Mesendoderm (in vitro differentiated cells): Measurements from ENCODE around the gene RABGAP1L.
A peak's percentile ranks its signal among the peaks of the same experiment; 100 is the strongest.

Experiments
- DNase-seq: peaks from one replicate; pipeline ENCODE4 v3.0.0; 2013
- H2AK5ac ChIP-seq: 2 replicates; pipeline ENCODE4 v1.6.1; 2013; ENCODE audit warnings: low read length, inconsistent platforms
- H2BK120ac ChIP-seq: 2 replicates; pipeline ENCODE4 v1.6.1; 2013; ENCODE audit warnings: low read depth, mild to moderate bottlenecking, low read length, moderate library complexity, mixed read lengths
- H2BK15ac ChIP-seq: replicated peaks from 2 replicates; pipeline ENCODE4 v1.6.1; 2013; ENCODE audit warnings: low read depth, mild to moderate bottlenecking, moderate library complexity
- H2BK5ac ChIP-seq: 2 replicates; pipeline ENCODE4 v1.6.1; 2013; ENCODE audit warnings: low read length, inconsistent platforms
- H3K18ac ChIP-seq: 2 replicates; pipeline ENCODE4 v1.6.1; 2013; ENCODE audit warnings: mild to moderate bottlenecking, low read length, mixed read lengths
- H3K23ac ChIP-seq: one replicate; pipeline ENCODE4 v1.6.1; 2013; ENCODE audit warnings: low read length
- H3K27ac ChIP-seq: 2 replicates; pipeline ENCODE4 v1.5.1; 2013; ENCODE audit warnings: low read depth, mild to moderate bottlenecking, inconsistent platforms, low read length, moderate library complexity
- H3K27me3 ChIP-seq: 2 replicates; pipeline ENCODE4 v1.6.1; 2013; ENCODE audit warnings: low read length, control low read depth, mild to moderate bottlenecking, inconsistent platforms; ENCODE audit not compliant: insufficient read depth, poor library complexity
- H3K36me3 ChIP-seq: 2 replicates; pipeline ENCODE4 v1.6.1; 2013; ENCODE audit warnings: low read length, inconsistent platforms; ENCODE audit not compliant: control insufficient read depth, insufficient read depth
- H3K4ac ChIP-seq: one replicate; pipeline ENCODE4 v1.6.1; 2013; ENCODE audit warnings: low read depth, mild to moderate bottlenecking, low read length, moderate library complexity
- H3K4me1 ChIP-seq: 2 replicates; pipeline ENCODE4 v1.6.1; 2013; ENCODE audit warnings: low read depth, low read length, inconsistent platforms; ENCODE audit not compliant: control insufficient read depth
- H3K4me2 ChIP-seq: 2 replicates; pipeline ENCODE4 v1.6.1; 2013; ENCODE audit warnings: low read length
- H3K4me3 ChIP-seq: 2 replicates; pipeline ENCODE4 v1.5.1; 2013; ENCODE audit warnings: mild to moderate bottlenecking, low read length
- H3K56ac ChIP-seq: one replicate; pipeline ENCODE4 v1.6.1; 2013; ENCODE audit warnings: low read length
- H3K79me1 ChIP-seq: 2 replicates; pipeline ENCODE4 v1.6.1; 2013; ENCODE audit warnings: low read length, inconsistent platforms
- H3K79me2 ChIP-seq: 2 replicates; pipeline ENCODE4 v1.6.1; 2013; ENCODE audit warnings: mild to moderate bottlenecking, low read length; ENCODE audit not compliant: control insufficient read depth, insufficient read depth
- H3K9ac ChIP-seq: 2 replicates; pipeline ENCODE4 v1.6.1; 2013; ENCODE audit warnings: low read length, inconsistent platforms
- H4K5ac ChIP-seq: one replicate; pipeline ENCODE4 v1.6.1; 2013; ENCODE audit warnings: low read length
- H4K8ac ChIP-seq: one replicate; pipeline ENCODE4 v1.6.1; 2013; ENCODE audit warnings: low read depth, mild to moderate bottlenecking, control low read depth, low read length, moderate library complexity
- WGBS: extraction: QIAGEN DNeasy Blood & Tissue Kit; methylation state at CpG from one replicate; pipeline ENCODE4 v1.1.7; 2013; ENCODE audit warnings: low lambda C conversion rate, missing lambda C conversion rate; ENCODE audit not compliant: insufficient coverage; ENCODE audit errors: extremely low coverage; 5-methylcytosine and 5-hydroxymethylcytosine counted together

The RABGAP1L gene

GRCh38 chr1:174428033-174428432 lies 268.7 kb downstream of the RABGAP1L start:
- H3K23ac ChIP-seq = no peak overlapping the region
- no peak overlapping the region for H3K4me3 ChIP-seq
- H3K4me2 ChIP-seq = no peak overlapping the region
- no peaks in the 10 kb centered on the region for H3K79me2 ChIP-seq
- no peak overlapping the region for H4K8ac ChIP-seq
- no peak overlapping the region for H2AK5ac ChIP-seq
- peak; percentile 64 for DNase-seq
- no peaks in the 10 kb centered on the region for H3K79me1 ChIP-seq
- H3K36me3 ChIP-seq = no peaks in the 10 kb centered on the region
- no peak overlapping the region for H3K18ac ChIP-seq
- no peak overlapping the region for H3K27ac ChIP-seq
- no peak overlapping the region for H2BK5ac ChIP-seq
- H4K5ac ChIP-seq = no peak overlapping the region
- no peak overlapping the region for H3K9ac ChIP-seq
- no peaks in the 10 kb centered on the region for H3K4me1 ChIP-seq
- no CpG with 5 or more reads among the region's 3 CpGs for WGBS
- no peak overlapping the region for H2BK120ac ChIP-seq
- H3K4ac ChIP-seq = no peak overlapping the region
- no peak overlapping the region for H3K56ac ChIP-seq
- no peaks in the 10 kb centered on the region for H3K27me3 ChIP-seq
- no peak overlapping the region for H2BK15ac ChIP-seq

- no peaks in the 10 kb centered on the region for H3K4me1 ChIP-seq
- H4K8ac ChIP-seq = no peak overlapping the region
- H3K4ac ChIP-seq = no peak overlapping the region
- H3K9ac ChIP-seq = no peak overlapping the region
- H4K5ac ChIP-seq = no peak overlapping the region
- H3K18ac ChIP-seq = no peak overlapping the region
- no peaks in the 10 kb centered on the region for H3K79me2 ChIP-seq
- no peak overlapping the region for H3K27ac ChIP-seq
- H3K4me2 ChIP-seq = no peak overlapping the region
- H2BK120ac ChIP-seq = no peak overlapping the region
- no peak overlapping the region for H2BK15ac ChIP-seq
- H3K4me3 ChIP-seq = no peak overlapping the region
- H2AK5ac ChIP-seq = no peak overlapping the region
- no peaks in the 10 kb centered on the region for H3K27me3 ChIP-seq
- H2BK5ac ChIP-seq = no peak overlapping the region
- H3K79me1 ChIP-seq = no peaks in the 10 kb centered on the region
- no peak overlapping the region for H3K56ac ChIP-seq
- DNase-seq = no peak
- no peaks in the 10 kb centered on the region for H3K36me3 ChIP-seq
- H3K23ac ChIP-seq = no peak overlapping the region
Measured at GRCh38 chr1:174428739-174429138, 269.4 kb downstream of the RABGAP1L start.

- H3K79me1 ChIP-seq = no peaks in the 10 kb centered on the region
Measured at GRCh38 chr1:174433451-174433850, 274.1 kb downstream of the RABGAP1L start.

GRCh38 chr1:174445351-174445750 lies 286.0 kb downstream of the RABGAP1L start:
- Histone ChIP-seq H3K36me3 (no peaks in the 10 kb centered on the region), H3K23ac (no peak overlapping the region), H2BK5ac (no peak overlapping the region), H3K4ac (no peak overlapping the region), H3K79me2 (no peaks in the 10 kb centered on the region), H3K18ac (no peak overlapping the region), H3K4me3 (no peak overlapping the region), H3K4me2 (no peak overlapping the region), H4K5ac (no peak overlapping the region), H2BK120ac (no peak overlapping the region), H3K27ac (no peak overlapping the region), H3K9ac (no peak overlapping the region), H4K8ac (no peak overlapping the region), H3K56ac (no peak overlapping the region), H3K79me1 (no peaks in the 10 kb centered on the region), H2AK5ac (no peak overlapping the region), H3K27me3 (no peaks in the 10 kb centered on the region), H3K4me1 (no peaks in the 10 kb centered on the region), H2BK15ac (no peak overlapping the region)
- DNase-seq = no peak

More at GRCh38 chr1:174433451-174433850, 274.1 kb downstream of the RABGAP1L start:
- Histone ChIP-seq H3K56ac (no peak overlapping the region), H3K9ac (no peak overlapping the region), H3K79me2 (no peaks in the 10 kb centered on the region), H3K4me2 (no peak overlapping the region), H3K27me3 (no peaks in the 10 kb centered on the region), H3K23ac (no peak overlapping the region), H3K18ac (no peak overlapping the region), H3K4ac (no peak overlapping the region), H2BK5ac (no peak overlapping the region), H2BK15ac (no peak overlapping the region), H3K36me3 (no peaks in the 10 kb centered on the region), H3K4me1 (no peaks in the 10 kb centered on the region), H2AK5ac (no peak overlapping the region), H4K5ac (no peak overlapping the region), H2BK120ac (no peak overlapping the region), H3K4me3 (no peak overlapping the region), H4K8ac (no peak overlapping the region), H3K27ac (no peak overlapping the region)
- no peak for DNase-seq
- no CpG with 5 or more reads among the region's 1 CpG for WGBS

- Histone ChIP-seq H3K27me3 (no peaks in the 10 kb centered on the region), H4K5ac (no peak overlapping the region), H2AK5ac (no peak overlapping the region), H3K23ac (no peak overlapping the region), H3K79me1 (no peaks in the 10 kb centered on the region), H3K56ac (no peak overlapping the region), H2BK15ac (no peak overlapping the region), H3K27ac (no peak overlapping the region), H3K9ac (no peak overlapping the region), H3K79me2 (no peaks in the 10 kb centered on the region), H3K4me2 (no peak overlapping the region), H2BK120ac (no peak overlapping the region), H3K36me3 (no peaks in the 10 kb centered on the region), H3K4me1 (no peaks in the 10 kb centered on the region), H3K4me3 (no peak overlapping the region), H3K4ac (no peak overlapping the region), H3K18ac (no peak overlapping the region), H2BK5ac (no peak overlapping the region), H4K8ac (no peak overlapping the region)
- DNase-seq = peak; percentile 46
- no CpG with 5 or more reads among the region's 6 CpGs for WGBS
Measured at GRCh38 chr1:174445817-174446216, 286.5 kb downstream of the RABGAP1L start.

GRCh38 chr1:174447866-174448530 lies 288.7 kb downstream of the RABGAP1L start, which contains the start of gene GPR52:
Gene GPR52 (plus strand): TSS chr1:174447964. CDS start chr1:174448112, 148 bp downstream.
- Histone ChIP-seq H3K79me1 (no peaks in the 10 kb centered on the region), H3K18ac (no peak within 1 kb of the TSS), H2BK15ac (no peak within 1 kb of the TSS), H3K4me3 (no peak within 1 kb of the TSS), H3K4me1 (no peaks in the 10 kb centered on the region), H3K4ac (no peak within 1 kb of the TSS), H2BK5ac (no peak within 1 kb of the TSS), H3K23ac (no peak within 1 kb of the TSS), H3K36me3 (no peaks in the 10 kb centered on the region), H3K56ac (no peak within 1 kb of the TSS), H3K9ac (no peak within 1 kb of the TSS), H3K79me2 (no peaks in the 10 kb centered on the region), H3K4me2 (no peak within 1 kb of the TSS), H3K27ac (no peak within 1 kb of the TSS), H4K5ac (no peak within 1 kb of the TSS), H4K8ac (no peak within 1 kb of the TSS), H2AK5ac (no peak within 1 kb of the TSS), H2BK120ac (no peak within 1 kb of the TSS), H3K27me3 (no peaks in the 10 kb centered on the region)
- no CpG with 5 or more reads among the region's 11 CpGs for WGBS
- peak; percentile 10 for DNase-seq
